GM10266 (cell line): ENCODE data around the gene INHBC.

Experiments used
- DNase-seq: peaks from one replicate; pipeline ENCODE4 v3.0.0; 2012; ENCODE audit errors: extremely low spot score
- CTCF ChIP-seq: IDR thresholded peaks from 2 replicates; pipeline ENCODE4 v1.5.1; 2012; ENCODE audit warnings: mild to moderate bottlenecking, low read depth; ENCODE audit not compliant: control insufficient read depth, insufficient read depth; ENCODE audit errors: missing control alignments

Gene INHBC

GRCh38 chr12:57465030-57465746 lies 30.6 kb downstream of the INHBC start:
- no peak for TF ChIP-seq CTCF

GRCh38 chr12:57465747-57466505 lies 31.3 kb downstream of the INHBC start:
- no peak for TF ChIP-seq CTCF
- DNase-seq: no peak

More at GRCh38 chr12:57465030-57465746, 30.6 kb downstream of the INHBC start:
- no peak for DNase-seq

- DNase-seq: no peak
Measured at GRCh38 chr12:57467212-57467874, 32.8 kb downstream of the INHBC start.

GRCh38 chr12:57467915-57468314 lies 33.3 kb downstream of the INHBC start:
- no peak for DNase-seq
- TF ChIP-seq CTCF: no peak

More at GRCh38 chr12:57467212-57467874, 32.8 kb downstream of the INHBC start:
- TF ChIP-seq CTCF: no peak

GRCh38 chr12:57469296-57470164 lies 34.9 kb downstream of the INHBC start:
- no peak for DNase-seq
- no peak for TF ChIP-seq CTCF

GRCh38 chr12:57470286-57470969 lies 35.8 kb downstream of the INHBC start:
- no peak for TF ChIP-seq CTCF
- DNase-seq: no peak
